ENCODE data around the gene RTN4R. TPM values are rescaled to one million over a fixed set of nuclear protein-coding genes. Genes with fewer than 3 reads are reported as not detected.

RTN4R gene
- total RNA-seq, 1 experiment from 2014 or later = 12.2 TPM

DNA sequence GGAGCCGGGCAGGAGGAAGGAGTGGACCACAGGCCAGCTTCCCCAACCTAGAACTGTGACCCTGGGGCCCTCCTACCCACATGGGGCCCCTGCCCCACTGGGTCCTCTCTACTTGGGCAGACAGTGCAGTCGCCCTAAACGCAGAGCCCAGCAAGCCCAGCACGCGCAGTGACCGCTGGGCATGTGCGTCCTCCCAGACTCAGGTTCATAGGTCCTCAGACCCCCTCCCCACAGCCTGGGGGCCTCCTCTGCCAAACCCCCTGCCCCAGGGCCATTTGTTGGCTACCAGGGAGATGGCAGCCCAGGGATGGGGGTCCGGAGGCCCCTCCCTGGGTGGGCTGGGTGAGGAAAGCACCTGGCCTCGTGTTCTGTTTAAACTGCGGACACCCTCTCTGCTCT is 23.9 kb downstream of the RTN4R start:
- H3K36me3 ChIP-seq (ENCODE audit: low read depth, low read length) = no peaks in the 10 kb centered on the region
- H3K27ac ChIP-seq (ENCODE audit: low read length) = no peak overlapping the region
- H2AFZ ChIP-seq (ENCODE audit: low read length) = no peak overlapping the region
- CTCF ChIA-PET = no interaction called here
- TF ChIP-seq EZH2 (IDR thresholded peaks at IDR 0.05; ENCODE audit: low read length, unreplicated experiment) (no peak), EZH2phosphoT487 (IDR thresholded peaks at IDR 0.05; ENCODE audit: borderline replicate concordance, low read length) (no peak)
- TF ChIP-seq, protein P1, sequence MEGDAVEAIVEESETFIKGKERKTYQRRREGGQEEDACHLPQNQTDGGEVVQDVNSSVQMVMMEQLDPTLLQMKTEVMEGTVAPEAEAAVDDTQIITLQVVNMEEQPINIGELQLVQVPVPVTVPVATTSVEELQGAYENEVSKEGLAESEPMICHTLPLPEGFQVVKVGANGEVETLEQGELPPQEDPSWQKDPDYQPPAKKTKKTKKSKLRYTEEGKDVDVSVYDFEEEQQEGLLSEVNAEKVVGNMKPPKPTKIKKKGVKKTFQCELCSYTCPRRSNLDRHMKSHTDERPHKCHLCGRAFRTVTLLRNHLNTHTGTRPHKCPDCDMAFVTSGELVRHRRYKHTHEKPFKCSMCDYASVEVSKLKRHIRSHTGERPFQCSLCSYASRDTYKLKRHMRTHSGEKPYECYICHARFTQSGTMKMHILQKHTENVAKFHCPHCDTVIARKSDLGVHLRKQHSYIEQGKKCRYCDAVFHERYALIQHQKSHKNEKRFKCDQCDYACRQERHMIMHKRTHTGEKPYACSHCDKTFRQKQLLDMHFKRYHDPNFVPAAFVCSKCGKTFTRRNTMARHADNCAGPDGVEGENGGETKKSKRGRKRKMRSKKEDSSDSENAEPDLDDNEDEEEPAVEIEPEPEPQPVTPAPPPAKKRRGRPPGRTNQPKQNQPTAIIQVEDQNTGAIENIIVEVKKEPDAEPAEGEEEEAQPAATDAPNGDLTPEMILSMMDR (conservative IDR thresholded peaks at IDR 0.05; ENCODE audit: low read depth, low read length) = no peak
- H3K9me3 ChIP-seq (ENCODE audit: low read length) = no peaks in the 10 kb centered on the region
- no peak overlapping the region for H3K4me3 ChIP-seq (ENCODE audit: low read length)
- H3K4me2 ChIP-seq (ENCODE audit: low read length) = no peak overlapping the region
- no peak overlapping the region for H3K9ac ChIP-seq (ENCODE audit: low read length)
- H3F3A ChIP-seq (ENCODE audit: low read length, unreplicated experiment) = no peaks in the 10 kb centered on the region
- H4K20me1 ChIP-seq (ENCODE audit: low read length) = no peaks in the 10 kb centered on the region
- H3K79me2 ChIP-seq (ENCODE audit: low read length) = no peaks in the 10 kb centered on the region
- ATAC-seq (no peak), DNase-seq (no peak)
- H3K9me2 ChIP-seq (replicated peaks; ENCODE audit: low read length) = no peaks in the 10 kb centered on the region
- peaks cover 4% of the 10 kb centered on the region; the same call in 1 of the 2 replicates for H3K4me1 ChIP-seq (ENCODE audit: insufficient read depth, low read length)
- no TSS peak for BruUV-seq (replicated peaks)
- no peaks in the 10 kb centered on the region for H3K27me3 ChIP-seq (ENCODE audit: low read length)
- POLR2A ChIA-PET (ENCODE audit: unreplicated experiment) = no interaction called here
- intact Hi-C loops (cut with micrococcal nuclease) = no loop called here

- TF ChIP-seq EZH2 (IDR thresholded peaks at IDR 0.05; ENCODE audit: low read length, unreplicated experiment) (no peak), EZH2phosphoT487 (IDR thresholded peaks at IDR 0.05; ENCODE audit: borderline replicate concordance, low read length) (no peak)
- TF ChIP-seq, protein P1 (conservative IDR thresholded peaks at IDR 0.05; ENCODE audit: low read depth, low read length) = no peak
- Histone ChIP-seq H3K79me2 (ENCODE audit: low read length) (no peaks in the 10 kb centered on the region), H3K9me3 (ENCODE audit: low read length) (no peaks in the 10 kb centered on the region), H3K27ac (ENCODE audit: low read length) (no peak overlapping the region), H2AFZ (ENCODE audit: low read length) (no peak overlapping the region), H3K4me3 (ENCODE audit: low read length) (no peak overlapping the region), H3K4me1 (ENCODE audit: insufficient read depth, low read length) (peaks cover 4% of the 10 kb centered on the region; the same call in 1 of the 2 replicates), H3F3A (ENCODE audit: low read length, unreplicated experiment) (no peaks in the 10 kb centered on the region), H3K4me2 (ENCODE audit: low read length) (peak overlapping the region; percentile 54; the same call in 1 of the 2 replicates), H3K27me3 (ENCODE audit: low read length) (no peaks in the 10 kb centered on the region), H3K36me3 (ENCODE audit: low read depth, low read length) (no peaks in the 10 kb centered on the region), H3K9ac (ENCODE audit: low read length) (no peak overlapping the region), H3K9me2 (replicated peaks; ENCODE audit: low read length) (no peaks in the 10 kb centered on the region), H4K20me1 (ENCODE audit: low read length) (no peaks in the 10 kb centered on the region)
- POLR2A ChIA-PET (ENCODE audit: unreplicated experiment) = no interaction called here
- DNase-seq = peak; percentile 54
- intact Hi-C loops (cut with micrococcal nuclease) = no loop called here
- BruUV-seq (replicated peaks) = no TSS peak
- CTCF ChIA-PET = no interaction called here
- peak; percentile 94 for ATAC-seq
These were observed 24.4 kb downstream of the RTN4R start for GRCh38 chr22:20243537-20244249.

DNA sequence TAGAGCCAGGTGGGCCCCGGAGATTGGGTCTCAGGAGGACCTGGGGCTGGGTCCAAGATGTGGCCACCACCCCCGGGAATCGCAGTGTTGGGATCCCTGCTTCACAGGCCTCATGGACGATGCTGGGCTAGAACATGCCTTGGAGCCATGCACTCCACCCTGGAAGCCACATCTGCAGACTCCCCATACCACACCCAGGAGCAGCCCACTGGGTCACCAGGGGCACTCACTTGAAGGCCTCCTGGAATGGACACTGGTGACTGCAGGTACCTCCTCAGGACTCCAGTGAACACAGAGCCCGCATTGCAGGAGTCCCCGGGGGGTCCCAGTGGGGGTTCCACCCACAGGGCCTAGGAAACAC is 25.0 kb downstream of the RTN4R start:
- no peak for TF ChIP-seq EZH2phosphoT487 (IDR thresholded peaks at IDR 0.05; ENCODE audit: borderline replicate concordance, low read length)
- TF ChIP-seq EZH2 (IDR thresholded peaks at IDR 0.05; ENCODE audit: low read length, unreplicated experiment) = no peak
- TF ChIP-seq, protein P1 (conservative IDR thresholded peaks at IDR 0.05; ENCODE audit: low read depth, low read length) = no peak
- no peaks in the 10 kb centered on the region for H3K9me3 ChIP-seq (ENCODE audit: low read length)
- no peak; the same call in 1 of the 2 replicates for ATAC-seq
- ChIA-PET POLR2A (ENCODE audit: unreplicated experiment) (no interaction called here), CTCF (no interaction called here)
- H3K4me3 ChIP-seq (ENCODE audit: low read length) = no peak overlapping the region
- peaks cover 4% of the 10 kb centered on the region; the same call in 1 of the 2 replicates for H3K4me1 ChIP-seq (ENCODE audit: insufficient read depth, low read length)
- no TSS peak for BruUV-seq (replicated peaks)
- H2AFZ ChIP-seq (ENCODE audit: low read length) = no peak overlapping the region
- no peaks in the 10 kb centered on the region for H3K9me2 ChIP-seq (replicated peaks; ENCODE audit: low read length)
- no peaks in the 10 kb centered on the region for H3F3A ChIP-seq (ENCODE audit: low read length, unreplicated experiment)
- H3K9ac ChIP-seq (ENCODE audit: low read length) = no peak overlapping the region
- no peak for DNase-seq
- no peak overlapping the region for H3K27ac ChIP-seq (ENCODE audit: low read length)
- peak overlapping the region; percentile 54; the same call in 1 of the 2 replicates for H3K4me2 ChIP-seq (ENCODE audit: low read length)
- H3K36me3 ChIP-seq (ENCODE audit: low read depth, low read length) = no peaks in the 10 kb centered on the region
- H4K20me1 ChIP-seq (ENCODE audit: low read length) = no peaks in the 10 kb centered on the region
- H3K27me3 ChIP-seq (ENCODE audit: low read length) = no peaks in the 10 kb centered on the region
- intact Hi-C loops (cut with micrococcal nuclease) = no loop called here
- no peaks in the 10 kb centered on the region for H3K79me2 ChIP-seq (ENCODE audit: low read length)

All from PC-3 (cell line).